Umbilical cord (tissue), 2 donors: ENCODE measurements around the gene VWA5B2. TPM values are rescaled to one million over a fixed set of nuclear protein-coding genes. Genes with fewer than 3 reads are reported as not detected.

Experiments used
- DNase-seq: peaks from one replicate; pipeline ENCODE4 v3.0.0-alpha.2; 2015; ENCODE audit warnings: low spot score
- total RNA-seq: library from RNA; depleted of rRNA; stranded (reverse); fragments of >200 nt; gene quantifications from one replicate; pipeline ENCODE4 v1.2.3, GENCODE V29; 2014; ENCODE audit warnings: low replicate concordance; ENCODE audit not compliant: insufficient read depth

Gene VWA5B2
- total RNA-seq, 1 donor from 2014 or later: 1.7 TPM

DNA sequence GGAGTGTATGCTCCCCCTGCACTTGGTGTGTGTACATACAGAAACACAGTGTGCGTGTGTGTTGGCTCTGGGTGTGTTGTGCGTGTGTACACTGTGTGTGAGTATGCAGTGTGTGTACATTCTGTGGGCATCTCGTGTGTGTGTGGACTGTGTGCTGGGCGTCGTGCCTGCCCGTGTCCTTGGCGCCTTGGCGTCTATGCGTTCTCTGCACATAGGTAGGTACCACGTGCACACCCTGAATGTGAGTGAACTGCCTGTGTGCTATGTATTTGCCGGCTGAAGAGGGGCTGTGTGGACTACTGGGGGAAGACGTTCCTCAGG lies 46.0 kb downstream of the VWA5B2 start:
- no peak for DNase-seq

DNA sequence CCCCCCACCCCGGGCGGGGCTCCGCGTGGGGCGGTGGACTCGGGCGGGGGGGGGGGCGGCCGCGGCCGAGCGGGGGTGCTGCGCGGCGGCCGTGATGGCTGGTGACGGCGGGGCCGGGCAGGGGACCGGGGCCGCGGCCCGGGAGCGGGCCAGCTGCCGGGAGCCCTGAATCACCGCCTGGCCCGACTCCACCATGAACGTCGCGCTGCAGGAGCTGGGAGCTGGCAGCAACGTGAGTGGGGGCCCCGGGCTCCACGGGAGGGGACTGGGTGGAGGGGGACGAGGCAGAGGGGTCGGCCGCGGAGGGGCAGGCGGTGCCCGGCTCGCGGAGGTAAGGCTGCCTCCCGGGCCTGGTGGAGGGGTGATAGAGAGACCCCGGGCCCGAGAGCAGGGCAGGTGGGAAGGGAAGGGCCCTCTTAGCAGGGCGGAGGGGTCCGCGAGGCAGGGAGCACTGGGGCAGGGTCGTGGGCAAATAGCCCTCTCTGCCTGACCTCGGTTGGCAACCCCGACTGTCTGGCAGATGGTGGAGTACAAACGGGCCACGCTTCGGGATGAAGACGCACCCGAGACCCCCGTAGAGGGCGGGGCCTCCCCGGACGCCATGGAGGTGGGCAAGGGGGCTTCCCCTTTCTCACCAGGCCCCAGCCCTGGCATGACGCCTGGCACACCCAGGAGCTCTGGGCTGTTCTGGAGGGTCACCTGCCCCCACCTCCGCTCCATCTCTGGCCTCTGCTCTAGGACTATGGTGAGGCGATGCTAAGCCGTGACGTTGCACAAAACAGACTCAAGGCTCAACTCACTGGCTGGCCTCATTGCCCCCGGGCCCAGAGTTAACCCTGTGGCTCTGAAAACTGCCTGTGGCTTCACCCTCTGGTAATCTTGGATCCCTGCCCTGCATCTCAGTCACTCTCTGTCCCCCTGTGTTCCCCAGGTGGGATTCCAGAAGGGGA lies 46.9 kb downstream of the VWA5B2 start, which contains the start of gene ECE2:
ECE2 (plus strand) TSS at position 62 of the 950 bp plus-strand sequence; CDS start at position 194, 132 bp downstream.
- DNase-seq: no peak

DNA sequence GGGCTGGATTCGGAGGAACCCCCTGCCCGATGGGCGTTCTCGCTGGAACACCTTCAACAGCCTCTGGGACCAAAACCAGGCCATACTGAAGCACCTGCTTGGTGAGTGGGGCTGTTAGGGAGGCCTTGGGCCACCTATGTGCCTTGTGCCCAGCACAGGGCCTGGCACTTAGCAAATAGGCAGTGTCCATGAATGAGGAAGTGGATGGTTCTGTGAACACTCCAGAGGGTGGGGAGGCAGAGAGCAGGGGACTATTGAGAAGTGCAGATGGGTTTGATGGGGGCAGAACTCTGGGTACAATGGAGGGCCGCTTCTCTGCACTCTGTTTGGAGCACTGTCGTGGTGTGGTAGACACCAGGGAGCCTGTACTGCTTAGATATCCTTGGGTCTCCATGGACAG lies 48.0 kb downstream of the VWA5B2 start:
- no peak for DNase-seq

DNA sequence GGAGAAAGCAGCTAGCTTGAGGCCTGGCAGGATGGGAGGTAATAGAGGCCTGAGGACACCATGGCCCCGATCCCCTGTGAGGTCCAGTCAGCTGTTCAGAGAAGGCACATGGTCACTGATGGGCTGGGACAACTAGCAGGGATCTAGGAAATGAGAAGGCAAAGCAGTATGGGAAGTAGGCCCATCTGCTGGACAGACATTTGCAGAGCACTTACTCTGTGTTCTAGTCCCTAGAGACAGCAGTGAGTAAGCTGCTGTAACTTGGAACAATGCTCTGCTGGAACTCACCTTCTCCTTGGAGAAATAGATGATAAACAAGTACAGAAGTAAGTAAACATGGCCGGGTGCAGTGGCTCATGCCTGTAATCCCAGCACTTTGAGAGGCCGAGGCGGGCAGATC lies 53.6 kb downstream of the VWA5B2 start:
- no peak for DNase-seq

- no peak for DNase-seq
Observed at GRCh38 chr3:184283681-184284080, 54.3 kb downstream of the VWA5B2 start.

GRCh38 chr3:184284696-184285095 lies 55.3 kb downstream of the VWA5B2 start:
- DNase-seq: peak; percentile 65

- no peak for DNase-seq
Observed at GRCh38 chr3:184289426-184289938, 60.1 kb downstream of the VWA5B2 start.

- DNase-seq: no peak
Observed at GRCh38 chr3:184290331-184290730, 60.9 kb downstream of the VWA5B2 start.

DNA sequence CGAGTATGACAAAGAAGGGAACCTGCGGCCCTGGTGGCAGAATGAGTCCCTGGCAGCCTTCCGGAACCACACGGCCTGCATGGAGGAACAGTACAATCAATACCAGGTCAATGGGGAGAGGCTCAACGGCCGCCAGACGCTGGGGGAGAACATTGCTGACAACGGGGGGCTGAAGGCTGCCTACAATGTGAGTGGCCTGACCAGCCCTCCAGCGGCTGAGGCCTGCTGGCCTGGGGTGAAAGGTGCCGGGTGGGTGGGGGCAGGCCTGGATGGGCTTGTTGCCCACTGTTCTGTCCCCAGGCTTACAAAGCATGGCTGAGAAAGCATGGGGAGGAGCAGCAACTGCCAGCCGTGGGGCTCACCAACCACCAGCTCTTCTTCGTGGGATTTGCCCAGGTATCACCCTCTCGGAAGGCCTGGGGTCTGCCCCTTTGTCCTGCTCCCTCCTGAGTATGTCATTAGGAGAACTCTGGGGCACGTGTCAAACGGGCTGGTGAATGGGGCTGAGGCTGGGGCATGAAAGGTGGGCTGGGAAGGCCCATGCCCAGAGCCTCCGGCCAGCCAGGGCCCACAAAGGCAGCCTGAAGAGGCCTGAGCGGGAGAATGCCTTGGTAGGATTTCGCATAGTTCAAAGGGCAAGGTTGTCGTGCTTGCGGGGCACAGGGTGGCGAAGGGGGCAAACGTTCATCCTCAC lies 61.8 kb downstream of the VWA5B2 start:
- no peak for DNase-seq

Other genes with a start within 250 kb of the VWA5B2 start
- 19.7 TPM for gene ABCC5, start 211.7 kb upstream of the VWA5B2 start, total RNA-seq
- gene HTR3D, start 197.8 kb upstream of the VWA5B2 start, total RNA-seq: not detected
- not detected for gene HTR3C, start 176.5 kb upstream of the VWA5B2 start, total RNA-seq
- 0.72 TPM for gene HTR3E, start 132.5 kb upstream of the VWA5B2 start, total RNA-seq
- 24.3 TPM for gene EIF2B5, start 94.2 kb upstream of the VWA5B2 start, total RNA-seq
- gene DVL3, start 74.2 kb upstream of the VWA5B2 start, total RNA-seq: 28.9 TPM
- gene AP2M1, start 54.7 kb upstream of the VWA5B2 start, total RNA-seq: 287 TPM
- gene ABCF3, start 43.4 kb upstream of the VWA5B2 start, total RNA-seq: 45.3 TPM
- gene ALG3, start 19.4 kb downstream of the VWA5B2 start, total RNA-seq: 27.7 TPM
- not detected for gene EEF1AKMT4, start 20.1 kb downstream of the VWA5B2 start, total RNA-seq
- gene CAMK2N2, start 32.0 kb downstream of the VWA5B2 start, total RNA-seq: not detected
- gene ECE2, start 46.4 kb downstream of the VWA5B2 start, total RNA-seq: not detected
- gene PSMD2, start 69.7 kb downstream of the VWA5B2 start, total RNA-seq: 191 TPM
- 89.6 TPM for gene EIF4G1, start 85.0 kb downstream of the VWA5B2 start, total RNA-seq
- gene FAM131A, start 108.0 kb downstream of the VWA5B2 start, total RNA-seq: 13.2 TPM
- 4.3 TPM for gene CLCN2, start 132.0 kb downstream of the VWA5B2 start, total RNA-seq
- 58.3 TPM for gene POLR2H, start 132.1 kb downstream of the VWA5B2 start, total RNA-seq
- not detected for gene THPO, start 148.6 kb downstream of the VWA5B2 start, total RNA-seq
- gene CHRD, start 150.5 kb downstream of the VWA5B2 start, total RNA-seq: 13.7 TPM